ENCODE results near the gene DNPEP. TPM values are rescaled to one million over a fixed set of nuclear protein-coding genes. Genes with fewer than 3 reads are reported as not detected.

DNPEP gene
- total RNA-seq, 2 experiments from 2014 or later, result 58.1 to 59.7 TPM

- H3K27me3 Mint-ChIP-seq (ENCODE audit: low read depth), result peaks cover 6% of the 10 kb centered on the region
- ATAC-seq (no peak), DNase-seq (no peak)
- H3K4me3 Mint-ChIP-seq, result no peak overlapping the region
- H3K36me3 Mint-ChIP-seq (ENCODE audit: low read depth), result no peaks in the 10 kb centered on the region
- no peaks in the 10 kb centered on the region for H3K4me1 Mint-ChIP-seq (ENCODE audit: low read depth)
- no peaks in the 10 kb centered on the region for H3K9me3 Mint-ChIP-seq (ENCODE audit: insufficient read depth)
- ChIA-PET CTCF (interaction anchor here (1.2 to 5.8 kb wide), 5 partner anchors 14 to 124 kb away, joined by 5 to 104 read pairs (median 25); partner anchors contain the start of genes GMPPA and SPEG), POLR2A (interaction anchor here (0.5 kb wide), 1 partner anchor 13 kb away, joined by 3 read pairs; no protein-coding TSS in a partner anchor)
- H3K27ac Mint-ChIP-seq, result no peak overlapping the region
These were observed 17.2 kb upstream of the DNPEP start for GRCh38 chr2:219404954-219405353.

- no peak overlapping the region for H3K27ac Mint-ChIP-seq
- H3K4me3 Mint-ChIP-seq, result no peak overlapping the region
- ChIA-PET POLR2A (interaction anchor here (0.5 kb wide), 1 partner anchor 13 kb away, joined by 3 read pairs; no protein-coding TSS in a partner anchor), CTCF (interaction anchor here (1.0 to 5.8 kb wide), 8 partner anchors 13 to 125 kb away, joined by 3 to 104 read pairs (median 8); partner anchors contain the start of genes GMPPA and SPEG)
- no peak for ATAC-seq
- no peaks in the 10 kb centered on the region for H3K4me1 Mint-ChIP-seq (ENCODE audit: low read depth)
- H3K9me3 Mint-ChIP-seq (ENCODE audit: insufficient read depth), result no peaks in the 10 kb centered on the region
- DNase-seq, result no peak
- no peaks in the 10 kb centered on the region for H3K36me3 Mint-ChIP-seq (ENCODE audit: low read depth)
- H3K27me3 Mint-ChIP-seq (ENCODE audit: low read depth), result peaks cover 6% of the 10 kb centered on the region
These were observed 16.7 kb upstream of the DNPEP start for GRCh38 chr2:219404291-219404910.

GRCh38 chr2:219403861-219404260 is 16.1 kb upstream of the DNPEP start:
- no peak overlapping the region for H3K27ac Mint-ChIP-seq
- POLR2A ChIA-PET, result no interaction called here

GRCh38 chr2:219402665-219403515 is 15.2 kb upstream of the DNPEP start:
- peak; percentile 76 for DNase-seq
- POLR2A ChIA-PET, result interaction anchor here (1.5 kb wide), 1 partner anchor 14 kb away, joined by 5 read pairs; no protein-coding TSS in a partner anchor
- Mint-ChIP-seq H3K9me3 (ENCODE audit: insufficient read depth) (no peaks in the 10 kb centered on the region), H3K27ac (no peak overlapping the region), H3K36me3 (ENCODE audit: low read depth) (no peaks in the 10 kb centered on the region), H3K4me1 (ENCODE audit: low read depth) (no peaks in the 10 kb centered on the region), H3K27me3 (ENCODE audit: low read depth) (peaks cover 4% of the 10 kb centered on the region), H3K4me3 (no peak overlapping the region)
- peak; percentile 90 for ATAC-seq
- CTCF ChIA-PET, result interaction anchor here (0.6 to 5.8 kb wide), 33 partner anchors 11 to 243 kb away, joined by 3 to 104 read pairs (median 5); partner anchors contain the start of genes ASIC4, GMPPA and SPEG

More at GRCh38 chr2:219403861-219404260, 16.1 kb upstream of the DNPEP start:
- Mint-ChIP-seq H3K27me3 (ENCODE audit: low read depth) (peaks cover 6% of the 10 kb centered on the region), H3K36me3 (ENCODE audit: low read depth) (no peaks in the 10 kb centered on the region), H3K9me3 (ENCODE audit: insufficient read depth) (no peaks in the 10 kb centered on the region), H3K4me1 (ENCODE audit: low read depth) (no peaks in the 10 kb centered on the region), H3K4me3 (no peak overlapping the region)
- CTCF ChIA-PET, result interaction anchor here (0.6 to 5.8 kb wide), 17 partner anchors 13 to 214 kb away, joined by 3 to 104 read pairs (median 7); partner anchors contain the start of genes ASIC4, GMPPA and SPEG
- ATAC-seq, result no peak
- no peak for DNase-seq

- ChIA-PET POLR2A (no interaction called here), CTCF (interaction anchor here (0.9 to 5.8 kb wide), 17 partner anchors 8 to 241 kb away, joined by 3 to 104 read pairs (median 9); partner anchors contain the start of gene SPEG)
- ATAC-seq, result no peak
- Mint-ChIP-seq H3K9me3 (ENCODE audit: insufficient read depth) (no peaks in the 10 kb centered on the region), H3K4me1 (ENCODE audit: low read depth) (peaks cover 7% of the 10 kb centered on the region), H3K27ac (no peak overlapping the region), H3K27me3 (ENCODE audit: low read depth) (peaks cover 4% of the 10 kb centered on the region), H3K36me3 (ENCODE audit: low read depth) (no peaks in the 10 kb centered on the region), H3K4me3 (no peak overlapping the region)
- no peak for DNase-seq
These were observed 13.9 kb upstream of the DNPEP start for GRCh38 chr2:219401606-219402005.

- ChIA-PET POLR2A (no interaction called here), CTCF (interaction anchor here (3.0 to 5.8 kb wide), 3 partner anchors 9 to 129 kb away, joined by 20 to 104 read pairs (median 56); no protein-coding TSS in a partner anchor)
These were observed 12.8 kb upstream of the DNPEP start for GRCh38 chr2:219400562-219400961.

GRCh38 chr2:219399716-219400478 is 12.2 kb upstream of the DNPEP start:
- Mint-ChIP-seq H3K36me3 (ENCODE audit: low read depth) (no peaks in the 10 kb centered on the region), H3K9me3 (ENCODE audit: insufficient read depth) (no peaks in the 10 kb centered on the region)
- POLR2A ChIA-PET, result no interaction called here

More at GRCh38 chr2:219400562-219400961, 12.8 kb upstream of the DNPEP start:
- no peaks in the 10 kb centered on the region for H3K36me3 Mint-ChIP-seq (ENCODE audit: low read depth)
- H3K4me3 Mint-ChIP-seq, result no peak overlapping the region
- H3K27ac Mint-ChIP-seq, result no peak overlapping the region
- no peaks in the 10 kb centered on the region for H3K9me3 Mint-ChIP-seq (ENCODE audit: insufficient read depth)
- H3K27me3 Mint-ChIP-seq (ENCODE audit: low read depth), result peaks cover 4% of the 10 kb centered on the region
- no peak for ATAC-seq
- peaks cover 7% of the 10 kb centered on the region for H3K4me1 Mint-ChIP-seq (ENCODE audit: low read depth)
- no peak for DNase-seq

GRCh38 chr2:219398721-219399363 is 11.1 kb upstream of the DNPEP start:
- CTCF ChIA-PET, result no interaction called here
- Mint-ChIP-seq H3K9me3 (ENCODE audit: insufficient read depth) (no peaks in the 10 kb centered on the region), H3K27me3 (ENCODE audit: low read depth) (peaks cover 5% of the 10 kb centered on the region), H3K4me3 (no peak overlapping the region), H3K27ac (no peak overlapping the region), H3K4me1 (ENCODE audit: low read depth) (peaks cover 7% of the 10 kb centered on the region), H3K36me3 (ENCODE audit: low read depth) (no peaks in the 10 kb centered on the region)
- POLR2A ChIA-PET, result no interaction called here
- no peak for ATAC-seq
- no peak for DNase-seq

More at GRCh38 chr2:219399716-219400478, 12.2 kb upstream of the DNPEP start:
- H3K4me1 Mint-ChIP-seq (ENCODE audit: low read depth), result peaks cover 7% of the 10 kb centered on the region
- CTCF ChIA-PET, result interaction anchor here (5.5 to 5.8 kb wide), 2 partner anchors 9 to 129 kb away, joined by 56 to 104 read pairs; no protein-coding TSS in a partner anchor
- no peak overlapping the region for H3K4me3 Mint-ChIP-seq
- H3K27ac Mint-ChIP-seq, result no peak overlapping the region
- no peak for DNase-seq
- H3K27me3 Mint-ChIP-seq (ENCODE audit: low read depth), result peaks cover 4% of the 10 kb centered on the region
- ATAC-seq, result no peak

- Mint-ChIP-seq H3K36me3 (ENCODE audit: low read depth) (no peaks in the 10 kb centered on the region), H3K27me3 (ENCODE audit: low read depth) (peaks cover 10% of the 10 kb centered on the region), H3K4me1 (ENCODE audit: low read depth) (peaks cover 7% of the 10 kb centered on the region), H3K4me3 (no peak overlapping the region), H3K27ac (peak overlapping the region; percentile 44), H3K9me3 (ENCODE audit: insufficient read depth) (no peaks in the 10 kb centered on the region)
- ChIA-PET POLR2A (no interaction called here), CTCF (interaction anchor here (0.7 to 1.0 kb wide), 2 partner anchors 127 to 133 kb away, joined by 3 read pairs; no protein-coding TSS in a partner anchor)
- ATAC-seq (peak; percentile 39), DNase-seq (no peak)
These were observed 9.2 kb upstream of the DNPEP start for GRCh38 chr2:219396863-219397457.

- CTCF ChIA-PET, result interaction anchor here (1.2 kb wide), 1 partner anchor 145 kb away, joined by 3 read pairs; no protein-coding TSS in a partner anchor
- ATAC-seq, result no peak
- Mint-ChIP-seq H3K9me3 (ENCODE audit: insufficient read depth) (no peaks in the 10 kb centered on the region), H3K4me1 (ENCODE audit: low read depth) (peaks cover 7% of the 10 kb centered on the region), H3K36me3 (ENCODE audit: low read depth) (no peaks in the 10 kb centered on the region), H3K4me3 (no peak overlapping the region), H3K27me3 (ENCODE audit: low read depth) (peaks cover 10% of the 10 kb centered on the region), H3K27ac (no peak overlapping the region)
- POLR2A ChIA-PET, result no interaction called here
- no peak for DNase-seq
These were observed 7.9 kb upstream of the DNPEP start for GRCh38 chr2:219395609-219396008.

Data from activated CD8-positive, alpha-beta T cell treated with anti-CD3 and anti-CD28 coated beads, Interleukin-2, amount 10 ng/mL, durations not matched to agents 7 days and 5 days (primary cell).